AG09319 (cell line): ENCODE measurements around the gene BDNF.

ENCODE experiments used
- DNase-seq: peaks from one replicate; pipeline ENCODE4 v3.0.0-alpha.2; 2010; ENCODE audit warnings: low read depth; ENCODE audit errors: extremely low read depth
- TF ChIP-seq, protein P1 (sequence below): IDR thresholded peaks from 2 replicates; pipeline ENCODE4 v1.5.1; 2011; ENCODE audit warnings: low read depth, mild to moderate bottlenecking, inconsistent platforms, low read length, moderate library complexity

The BDNF gene

DNA sequence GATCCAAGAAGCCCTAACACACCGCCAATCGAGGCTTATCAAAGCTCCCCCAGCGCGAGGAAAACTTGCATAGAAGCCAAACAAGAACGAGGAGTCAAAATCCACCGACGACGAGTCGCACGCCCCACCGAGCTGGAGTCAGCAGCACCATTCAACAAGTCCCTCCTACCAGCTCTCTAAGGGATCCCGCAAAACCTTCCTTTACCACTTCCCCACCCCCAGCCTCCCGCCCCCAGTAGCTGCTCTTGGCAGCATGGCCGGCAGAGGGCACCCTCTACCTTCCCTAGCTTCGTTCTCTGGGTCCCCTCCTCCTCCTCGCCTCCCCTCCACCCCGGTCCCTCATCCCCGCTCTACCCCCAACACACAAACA is 1.4 kb downstream of the BDNF start:
- peak; percentile 80 for DNase-seq
- TF ChIP-seq, protein P1, sequence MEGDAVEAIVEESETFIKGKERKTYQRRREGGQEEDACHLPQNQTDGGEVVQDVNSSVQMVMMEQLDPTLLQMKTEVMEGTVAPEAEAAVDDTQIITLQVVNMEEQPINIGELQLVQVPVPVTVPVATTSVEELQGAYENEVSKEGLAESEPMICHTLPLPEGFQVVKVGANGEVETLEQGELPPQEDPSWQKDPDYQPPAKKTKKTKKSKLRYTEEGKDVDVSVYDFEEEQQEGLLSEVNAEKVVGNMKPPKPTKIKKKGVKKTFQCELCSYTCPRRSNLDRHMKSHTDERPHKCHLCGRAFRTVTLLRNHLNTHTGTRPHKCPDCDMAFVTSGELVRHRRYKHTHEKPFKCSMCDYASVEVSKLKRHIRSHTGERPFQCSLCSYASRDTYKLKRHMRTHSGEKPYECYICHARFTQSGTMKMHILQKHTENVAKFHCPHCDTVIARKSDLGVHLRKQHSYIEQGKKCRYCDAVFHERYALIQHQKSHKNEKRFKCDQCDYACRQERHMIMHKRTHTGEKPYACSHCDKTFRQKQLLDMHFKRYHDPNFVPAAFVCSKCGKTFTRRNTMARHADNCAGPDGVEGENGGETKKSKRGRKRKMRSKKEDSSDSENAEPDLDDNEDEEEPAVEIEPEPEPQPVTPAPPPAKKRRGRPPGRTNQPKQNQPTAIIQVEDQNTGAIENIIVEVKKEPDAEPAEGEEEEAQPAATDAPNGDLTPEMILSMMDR, result peak; percentile 80

DNA sequence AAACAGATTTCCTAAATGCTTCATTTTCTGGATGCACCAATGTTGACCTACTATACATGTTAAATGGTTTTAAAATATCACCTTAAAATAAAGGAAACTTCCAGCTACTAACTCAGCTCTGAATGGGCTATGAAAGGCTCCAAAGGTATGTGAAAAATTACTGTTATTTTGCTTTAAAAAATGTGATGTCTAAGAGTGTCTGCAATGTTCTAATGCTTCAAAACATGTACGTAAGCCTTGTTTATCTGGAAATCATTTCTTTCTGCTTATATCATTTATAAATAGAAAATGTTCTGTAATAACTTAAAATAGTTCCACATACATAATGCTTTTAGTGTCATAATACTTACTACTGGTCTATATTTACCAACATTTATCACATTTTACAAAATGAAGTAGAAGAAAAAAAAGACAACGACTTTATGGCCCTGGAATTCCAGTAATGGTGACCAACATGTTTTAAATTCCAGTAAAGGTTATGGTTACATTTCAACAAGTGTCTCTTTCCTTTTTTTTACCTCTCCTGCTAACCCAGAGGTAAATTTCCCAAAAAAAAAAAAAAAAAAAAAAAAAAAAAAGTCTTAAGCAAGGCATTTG is 2.5 kb downstream of the BDNF start:
- DNase-seq, result no peak
- TF ChIP-seq, protein P1, result no peak

DNA sequence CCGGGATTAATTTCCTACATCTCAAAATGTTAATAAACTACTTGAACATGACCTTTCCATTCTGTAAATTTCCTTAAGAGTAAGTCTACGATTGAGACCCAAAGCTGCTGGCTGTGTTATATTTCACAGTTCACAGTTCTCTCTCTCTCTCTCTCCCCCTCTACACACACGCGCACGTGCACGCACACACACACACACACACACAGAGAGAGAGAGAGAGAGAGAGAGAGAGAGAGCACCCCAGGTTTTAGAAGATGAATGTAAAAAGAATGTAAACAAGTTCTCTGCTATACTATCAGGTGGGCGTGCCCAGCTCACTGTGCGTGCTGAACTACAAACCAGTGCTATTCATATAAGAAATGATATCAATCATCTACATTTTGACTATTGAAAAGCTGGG is 3.3 kb downstream of the BDNF start:
- TF ChIP-seq, protein P1, result no peak
- DNase-seq, result no peak

DNA sequence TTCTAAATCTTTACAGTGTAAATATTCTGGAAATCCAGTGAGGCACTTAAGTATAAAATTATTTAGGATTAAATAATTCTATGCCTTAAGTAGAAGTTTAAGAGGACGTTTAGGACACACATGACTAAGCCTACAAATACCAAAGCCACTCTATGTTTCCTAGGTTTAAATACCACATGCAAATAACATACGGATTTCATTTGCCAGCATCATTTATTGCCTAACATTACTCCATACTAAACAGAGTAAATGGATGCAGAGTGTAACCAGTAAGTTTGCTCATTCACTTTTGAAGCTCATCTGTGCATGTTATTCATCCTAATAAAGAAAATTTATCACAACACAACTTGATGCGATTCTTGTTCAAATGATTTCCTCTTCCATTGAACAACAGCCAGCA is 4.1 kb downstream of the BDNF start:
- DNase-seq, result no peak
- TF ChIP-seq, protein P1, result no peak

DNA sequence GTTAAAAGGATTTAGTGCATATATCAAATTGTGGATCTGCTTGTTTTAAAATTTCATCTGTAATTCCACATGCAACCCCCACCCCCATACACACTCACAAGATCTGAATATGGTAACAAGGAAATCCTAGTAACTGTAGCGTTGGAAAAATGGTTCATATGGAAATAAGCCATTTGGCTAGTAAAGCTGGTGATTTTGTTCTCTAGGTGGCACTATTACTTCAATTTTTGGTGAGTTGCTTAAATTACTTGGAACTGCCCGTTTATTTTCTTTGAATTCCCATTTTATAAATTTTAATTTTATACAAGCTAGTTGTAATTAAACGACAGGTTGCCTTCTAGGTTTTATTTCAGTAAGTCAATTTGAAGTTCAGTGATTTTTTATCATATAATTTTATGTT is 5.3 kb downstream of the BDNF start:
- TF ChIP-seq, protein P1, result peak; percentile 31
- DNase-seq, result no peak

DNA sequence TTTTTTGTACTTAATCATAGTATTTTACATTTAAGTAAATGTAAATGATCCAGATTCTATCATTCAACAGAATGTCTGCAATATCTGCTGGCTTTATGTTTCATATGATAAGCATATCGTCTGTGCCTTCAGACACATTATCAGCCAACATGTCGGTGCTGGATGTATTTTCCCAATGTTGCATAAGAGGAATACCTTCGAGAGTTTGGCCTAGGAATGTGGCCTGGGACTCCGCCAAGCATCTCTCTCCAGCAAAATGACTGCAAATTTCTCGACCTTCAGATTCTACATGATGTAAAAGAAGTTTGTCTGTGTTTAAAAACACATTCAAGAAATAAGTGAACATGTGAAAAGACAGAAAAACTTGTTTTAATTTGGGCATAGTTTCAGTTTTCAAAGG is 6.9 kb downstream of the BDNF start:
- TF ChIP-seq, protein P1, result no peak
- no peak for DNase-seq

DNA sequence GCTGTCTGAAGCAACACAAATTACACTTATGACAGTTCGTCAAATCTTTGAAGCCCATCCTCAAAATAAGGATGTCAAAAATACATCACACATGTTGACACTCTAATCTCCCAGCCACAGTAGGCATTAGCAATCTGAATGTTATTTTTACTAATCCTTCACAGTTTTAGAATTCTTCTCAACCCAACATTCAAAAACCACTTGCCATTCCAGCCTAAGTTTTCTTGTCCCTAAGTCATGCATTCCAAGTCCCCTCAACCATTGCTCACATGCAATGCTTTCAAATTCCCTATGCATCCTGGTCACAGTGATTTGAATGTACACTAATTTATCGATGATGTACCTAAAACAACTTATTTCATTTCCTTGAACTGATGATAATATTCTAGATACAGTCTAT is 7.5 kb downstream of the BDNF start:
- TF ChIP-seq, protein P1, result no peak
- DNase-seq, result no peak
